Naive thymus-derived CD4-positive, alpha-beta T cell (primary cell): ENCODE data around the gene MTMR1. TPM values are rescaled to one million over a fixed set of nuclear protein-coding genes. Genes with fewer than 3 reads are reported as not detected.

Experiments
- ATAC-seq: fragments of 150-1000 bp; cut with Tn5 transposase; 2 replicates; pipeline ENCODE4 v1.10.0; 2021; ENCODE audit warnings: mild to moderate bottlenecking, moderate library complexity
- CTCF ChIA-PET: fragments of 350-600 bp; sonication (Branson Sonifier 250); formaldehyde crosslinking; loops from one replicate; lab custom pipeline; 2021; ENCODE audit warnings: antibody characterized with exemption; lab: Charles Lee
- POLR2A ChIA-PET: fragments of 350-600 bp; sonication (Branson Sonifier 250); formaldehyde crosslinking; loops from one replicate; lab custom pipeline; 2021; ENCODE audit warnings: antibody characterized with exemption, inconsistent platforms; lab: Charles Lee
- DNase-seq, 9 donors: peaks; one replicate each; pipeline versions ENCODE4 v3.0.0 to v3.0.0-alpha.2; 2020 to 2022; ENCODE audit warnings: mixed read lengths in 1 of 9
- H3K27ac ChIP-seq: one replicate; pipeline ENCODE4 v1.7.0; 2013; ENCODE audit warnings: mild to moderate bottlenecking, low read depth, low read length, moderate library complexity
- H3K27me3 ChIP-seq, 2 donors: one replicate each; pipeline ENCODE4 v1.7.0; 2013; ENCODE audit warnings: low read length in 2 of 2, mild to moderate bottlenecking in 2 of 2, moderate library complexity in 2 of 2; ENCODE audit not compliant: control insufficient read depth in 2 of 2, insufficient read depth in 2 of 2
- H3K36me3 ChIP-seq, 3 experiments: 1 replicate in 2 of 3; 2 replicates in 1 of 3; pipeline ENCODE4 v1.7.0; 2013; ENCODE audit warnings: low read length in 3 of 3, mild to moderate bottlenecking in 3 of 3, moderate library complexity in 1 of 3; ENCODE audit not compliant: insufficient read depth in 3 of 3, control insufficient read depth in 2 of 3
- H3K4me1 ChIP-seq, 2 donors: one replicate each; pipeline ENCODE4 v1.7.0; 2013; ENCODE audit warnings: low read length in 2 of 2, mild to moderate bottlenecking in 2 of 2, moderate library complexity in 1 of 2; ENCODE audit not compliant: control insufficient read depth in 2 of 2, insufficient read depth in 2 of 2
- H3K4me3 ChIP-seq: 2 replicates; pipeline ENCODE4 v1.7.0; 2013; ENCODE audit warnings: mild to moderate bottlenecking, low read length
- H3K9me3 ChIP-seq, 3 experiments: 1 replicate in 2 of 3; 2 replicates in 1 of 3; pipeline ENCODE4 v1.7.0; 2013; ENCODE audit warnings: low read length in 3 of 3; ENCODE audit not compliant: control insufficient read depth in 2 of 3
- H3K27ac Mint-ChIP-seq, 9 donors: one replicate each; pipeline ENCODE4 v1.8.0; 2020 to 2022; ENCODE audit warnings: mixed read lengths in 9 of 9, mild to moderate bottlenecking in 8 of 9, moderate library complexity in 5 of 9, inconsistent platforms in 2 of 9
- H3K27me3 Mint-ChIP-seq, 5 donors: one replicate each; pipeline ENCODE4 v1.8.0; 2021 to 2022; ENCODE audit warnings: mixed read lengths in 5 of 5, mild to moderate bottlenecking in 1 of 5
- H3K36me3 Mint-ChIP-seq, 5 donors: one replicate each; pipeline ENCODE4 v1.8.0; 2020 to 2022; ENCODE audit warnings: mixed read lengths in 5 of 5, mild to moderate bottlenecking in 3 of 5, inconsistent platforms in 1 of 5
- H3K4me1 Mint-ChIP-seq, 7 donors: one replicate each; pipeline ENCODE4 v1.8.0; 2020 to 2022; ENCODE audit warnings: mixed read lengths in 7 of 7, mild to moderate bottlenecking in 3 of 7, inconsistent platforms in 1 of 7
- H3K4me3 Mint-ChIP-seq, 10 donors: one replicate each; pipeline ENCODE4 v1.8.0; 2020 to 2022; ENCODE audit warnings: mild to moderate bottlenecking in 10 of 10, mixed read lengths in 10 of 10, moderate library complexity in 6 of 10, inconsistent platforms in 2 of 10
- H3K9me3 Mint-ChIP-seq, 11 donors: one replicate each; pipeline ENCODE4 v1.8.0; 2020 to 2022; ENCODE audit warnings: mixed read lengths in 11 of 11, mild to moderate bottlenecking in 4 of 11, inconsistent platforms in 1 of 11, moderate library complexity in 1 of 11
- intact Hi-C, 2 donors: fragments of 100-400 bp; cut with micrococcal nuclease; formaldehyde crosslinking; loops; one replicate each; pipeline ENCODE4 v1.15.1; 2023
- polyA plus RNA-seq, 2 donors: library from polyadenylated mRNA; unstranded; fragments of 300-500 nt; fragmentation: Illumina TruSeq; gene quantifications; one replicate each; pipeline ENCODE4 v1.2.3, GENCODE V29; 2021
- total RNA-seq, 6 experiments: library from RNA in 5 of 6; stranded (reverse) in 5 of 6; gene quantifications; 1 replicate in 5 of 6; 2 replicates in 1 of 6; pipeline ENCODE4 v1.2.3 and lab custom pipeline; 2021 to 2026

The MTMR1 gene
- total and polyA plus RNA-seq, 7 experiments from 2014 or later: 11.3 to 53.1 (median 38.9) TPM

- peaks cover 9 to 73% (median 15%) of the 10 kb centered on the region in 3 experiments for H3K36me3 ChIP-seq
- peaks cover 0 to 3% of the 10 kb centered on the region in 2 donors for H3K4me1 ChIP-seq
- DNase-seq (peak in 2 of 9 donors; percentile 3 to 7), ATAC-seq (peak; percentile 50)
- CTCF ChIA-PET: interaction anchor here (0.5 kb wide), 1 partner anchor 272 kb away, joined by 7 read pairs; no protein-coding TSS in a partner anchor
- Mint-ChIP-seq H3K27me3 (no peaks in the 10 kb centered on the region), H3K4me3 (peak overlapping the region in 9 of 10 donors; percentile 18 to 76 (median 61)), H3K9me3 (no peaks in the 10 kb centered on the region), H3K36me3 (peaks cover 14 to 62% (median 25%) of the 10 kb centered on the region in 5 donors), H3K27ac (peak overlapping the region; percentile 43 to 91 (median 85)), H3K4me1 (peaks cover 0 to 36% (median 19%) of the 10 kb centered on the region in 7 donors)
- no peaks in the 10 kb centered on the region for H3K27me3 ChIP-seq
- H3K27ac ChIP-seq: no peak overlapping the region
- POLR2A ChIA-PET: no interaction called here
- H3K9me3 ChIP-seq: no peaks in the 10 kb centered on the region
- H3K4me3 ChIP-seq: no peak overlapping the region
- intact Hi-C loops: no loop called here
Measured at GRCh38 chrX:150736475-150736874, 43.3 kb downstream of the MTMR1 start.

- peaks cover 0 to 18% (median 8%) of the 10 kb centered on the region in 5 donors for H3K36me3 Mint-ChIP-seq
- ChIA-PET POLR2A (no interaction called here), CTCF (interaction anchor here (0.6 kb wide), 1 partner anchor 1290 kb away, joined by 3 read pairs; no protein-coding TSS in a partner anchor)
- intact Hi-C loops: no loop called here
- Histone ChIP-seq H3K9me3 (no peaks in the 10 kb centered on the region), H3K36me3 (peaks cover 0 to 34% (median 11%) of the 10 kb centered on the region in 3 experiments), H3K4me3 (no peak overlapping the region), H3K27me3 (no peaks in the 10 kb centered on the region), H3K27ac (no peak overlapping the region), H3K4me1 (no peaks in the 10 kb centered on the region)
- H3K27me3 Mint-ChIP-seq: no peaks in the 10 kb centered on the region
- no peaks in the 10 kb centered on the region for H3K9me3 Mint-ChIP-seq
- H3K4me3 Mint-ChIP-seq: no peak overlapping the region
- no peaks in the 10 kb centered on the region for H3K4me1 Mint-ChIP-seq
- no peak for ATAC-seq
- peak overlapping the region in 2 of 9 donors; percentile 12 to 51 for H3K27ac Mint-ChIP-seq
- DNase-seq: no peak
Measured at GRCh38 chrX:150752124-150752523, 58.9 kb downstream of the MTMR1 start.

DNA sequence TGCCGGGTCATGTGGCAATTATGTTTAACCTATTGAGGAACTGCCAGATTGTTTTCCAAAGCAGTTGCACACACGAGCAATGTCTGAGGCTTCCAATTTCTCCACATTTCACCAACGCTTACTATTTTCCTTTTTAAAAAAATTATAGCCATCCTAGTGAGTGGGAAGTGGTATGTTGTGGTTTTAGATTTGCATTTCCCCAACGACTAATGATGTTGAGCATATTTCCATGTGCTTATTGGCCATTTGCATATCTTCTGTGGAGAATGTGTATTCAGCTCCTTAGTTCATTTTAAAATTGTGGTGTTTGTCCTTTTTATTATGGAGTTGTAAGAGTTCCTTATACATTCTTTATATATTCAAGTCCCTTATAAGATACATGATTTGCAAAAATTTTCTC, 60.2 kb downstream of the MTMR1 start:
- Mint-ChIP-seq H3K4me1 (no peaks in the 10 kb centered on the region), H3K27me3 (no peaks in the 10 kb centered on the region), H3K4me3 (no peak overlapping the region), H3K9me3 (no peaks in the 10 kb centered on the region), H3K27ac (no peak overlapping the region), H3K36me3 (peaks cover 0 to 19% (median 8%) of the 10 kb centered on the region in 5 donors)
- no peaks in the 10 kb centered on the region for H3K9me3 ChIP-seq
- H3K4me3 ChIP-seq: no peak overlapping the region
- H3K27ac ChIP-seq: no peak overlapping the region
- POLR2A ChIA-PET: no interaction called here
- H3K4me1 ChIP-seq: no peaks in the 10 kb centered on the region
- CTCF ChIA-PET: no interaction called here
- ATAC-seq (no peak), DNase-seq (no peak)
- peaks cover 0 to 46% (median 11%) of the 10 kb centered on the region in 3 experiments for H3K36me3 ChIP-seq
- intact Hi-C loops: no loop called here
- H3K27me3 ChIP-seq: no peaks in the 10 kb centered on the region

DNA sequence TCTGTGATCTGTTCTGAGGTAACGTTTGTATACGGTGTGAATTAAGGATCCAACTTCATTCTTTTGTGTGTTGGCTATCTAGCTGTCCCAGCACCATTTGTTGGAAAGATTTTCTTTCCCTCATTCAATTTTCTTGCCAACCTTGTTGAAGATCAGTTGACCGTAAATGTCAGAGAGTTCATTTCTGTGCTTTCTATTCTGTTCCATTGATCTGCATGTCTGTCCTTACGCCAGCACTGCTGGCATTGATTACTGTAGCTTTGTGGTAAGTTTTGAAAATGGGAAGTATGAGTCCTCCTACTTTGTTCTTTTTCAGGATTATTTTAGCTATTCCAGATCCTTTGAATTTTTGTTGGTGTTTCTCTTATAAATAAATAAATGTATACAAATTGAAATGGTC, 60.8 kb downstream of the MTMR1 start:
- intact Hi-C loops: no loop called here
- Mint-ChIP-seq H3K9me3 (no peaks in the 10 kb centered on the region), H3K4me3 (no peak overlapping the region), H3K4me1 (no peaks in the 10 kb centered on the region), H3K36me3 (peaks cover 0 to 22% (median 8%) of the 10 kb centered on the region in 5 donors), H3K27me3 (no peaks in the 10 kb centered on the region), H3K27ac (peak overlapping the region in 1 of 9 donors; percentile 25)
- no peak overlapping the region for H3K27ac ChIP-seq
- H3K9me3 ChIP-seq: no peaks in the 10 kb centered on the region
- CTCF ChIA-PET: no interaction called here
- POLR2A ChIA-PET: no interaction called here
- DNase-seq (no peak), ATAC-seq (no peak)
- no peaks in the 10 kb centered on the region for H3K4me1 ChIP-seq
- H3K27me3 ChIP-seq: no peaks in the 10 kb centered on the region
- H3K36me3 ChIP-seq: peaks cover 0 to 50% (median 11%) of the 10 kb centered on the region in 3 experiments
- H3K4me3 ChIP-seq: no peak overlapping the region

- intact Hi-C loops: no loop called here
- H3K36me3 Mint-ChIP-seq: peaks cover 0 to 10% (median 8%) of the 10 kb centered on the region in 5 donors
- H3K4me3 ChIP-seq: no peak overlapping the region
- no peaks in the 10 kb centered on the region for H3K4me1 ChIP-seq
- no peaks in the 10 kb centered on the region for H3K9me3 ChIP-seq
- ATAC-seq (no peak), DNase-seq (no peak)
- peaks cover 0 to 2% (median 0%) of the 10 kb centered on the region in 11 donors for H3K9me3 Mint-ChIP-seq
- H3K27me3 Mint-ChIP-seq: no peaks in the 10 kb centered on the region
- H3K27me3 ChIP-seq: no peaks in the 10 kb centered on the region
- H3K4me1 Mint-ChIP-seq: no peaks in the 10 kb centered on the region
- CTCF ChIA-PET: no interaction called here
- H3K27ac ChIP-seq: no peak overlapping the region
- POLR2A ChIA-PET: no interaction called here
- H3K27ac Mint-ChIP-seq: peak overlapping the region in 2 of 9 donors; percentile 61 to 86
- H3K4me3 Mint-ChIP-seq: no peak overlapping the region
- peaks cover 0 to 46% (median 11%) of the 10 kb centered on the region in 3 experiments for H3K36me3 ChIP-seq
Measured at GRCh38 chrX:150757371-150757770, 64.2 kb downstream of the MTMR1 start.

- H3K36me3 ChIP-seq: peaks cover 0 to 56% (median 0%) of the 10 kb centered on the region in 3 experiments
- no peak overlapping the region for H3K4me3 Mint-ChIP-seq
- no peaks in the 10 kb centered on the region for H3K9me3 ChIP-seq
- H3K27ac ChIP-seq: no peak overlapping the region
- no peaks in the 10 kb centered on the region for H3K4me1 Mint-ChIP-seq
- no peaks in the 10 kb centered on the region for H3K4me1 ChIP-seq
- no peaks in the 10 kb centered on the region for H3K27me3 ChIP-seq
- no peaks in the 10 kb centered on the region for H3K27me3 Mint-ChIP-seq
- peaks cover 0 to 2% (median 0%) of the 10 kb centered on the region in 11 donors for H3K9me3 Mint-ChIP-seq
- POLR2A ChIA-PET: no interaction called here
- intact Hi-C loops: no loop called here
- H3K27ac Mint-ChIP-seq: no peak overlapping the region
- H3K36me3 Mint-ChIP-seq: peaks cover 0 to 13% (median 4%) of the 10 kb centered on the region in 5 donors
- no peak overlapping the region for H3K4me3 ChIP-seq
- CTCF ChIA-PET: no interaction called here
- no peak for ATAC-seq
- no peak for DNase-seq
Measured at GRCh38 chrX:150759568-150760416, 66.6 kb downstream of the MTMR1 start.
